Breast epithelium (tissue), 3 donors: ENCODE results near the gene C1QTNF6.

ENCODE experiments used
- POLR2A ChIP-seq: fragments of 450-650 bp; IDR thresholded peaks from one replicate; pipeline ENCODE4 v1.6.1; 2016; ENCODE audit warnings: antibody characterized with exemption, mild to moderate bottlenecking, moderate library complexity
- POLR2AphosphoS5 ChIP-seq, 3 donors: sonication (generic); formaldehyde crosslinking; IDR thresholded peaks; one replicate each; pipeline ENCODE4 v1.6.1; 2017; ENCODE audit warnings: antibody characterized with exemption in 3 of 3

GRCh38 chr22:37195921-37196320 is 7.9 kb upstream of the C1QTNF6 start:
- TF ChIP-seq POLR2A (no peak), POLR2AphosphoS5 (IDR thresholded peaks at IDR 0.05) (no peak)
